Activated CD4-positive, alpha-beta T cell treated with anti-CD3 and anti-CD28 coated beads, Interleukin-2, amount 10 ng/mL, durations not matched to agents 7 days and 5 days (primary cell): ENCODE data around the gene FDPS. TPM values are rescaled to one million over a fixed set of nuclear protein-coding genes. Genes with fewer than 3 reads are reported as not detected.
A peak's percentile ranks its signal among the peaks of the same experiment; 100 is the strongest.

Experiments used
- CTCF ChIA-PET: fragments of 350-600 bp; sonication (Branson Sonifier 250); formaldehyde crosslinking; loops from one replicate; lab custom pipeline; 2021; ENCODE audit warnings: antibody characterized with exemption; lab: Charles Lee
- POLR2A ChIA-PET: fragments of 350-600 bp; sonication (Branson Sonifier 250); formaldehyde crosslinking; loops from one replicate; lab custom pipeline; 2021; ENCODE audit warnings: antibody characterized with exemption; lab: Charles Lee
- DNase-seq: peaks from one replicate; pipeline ENCODE4 v3.0.0-alpha.2; 2020
- H3K27ac Mint-ChIP-seq: one replicate; pipeline ENCODE4 v1.8.0; 2021; ENCODE audit warnings: mild to moderate bottlenecking, moderate library complexity, mixed read lengths
- H3K27me3 Mint-ChIP-seq: one replicate; pipeline ENCODE4 v1.8.0; 2021; ENCODE audit warnings: mixed read lengths
- H3K36me3 Mint-ChIP-seq: one replicate; pipeline ENCODE4 v1.8.0; 2021; ENCODE audit warnings: low read depth, mixed read lengths
- H3K4me1 Mint-ChIP-seq: one replicate; pipeline ENCODE4 v1.8.0; 2021; ENCODE audit warnings: mixed read lengths
- H3K4me3 Mint-ChIP-seq: one replicate; pipeline ENCODE4 v1.8.0; 2021; ENCODE audit warnings: mild to moderate bottlenecking, moderate library complexity, mixed read lengths
- H3K9me3 Mint-ChIP-seq: one replicate; pipeline ENCODE4 v1.8.0; 2021; ENCODE audit warnings: mixed read lengths
- total RNA-seq, 2 experiments: library from RNA; stranded (reverse); gene quantifications; one replicate each; pipeline ENCODE4 v1.2.3, GENCODE V29; 2021

The FDPS gene
- 100 to 1,000 TPM; 209 to 229 TPM for total RNA-seq

- ChIA-PET POLR2A (interaction anchor here (0.5 kb wide), 1 partner anchor 32 kb away, joined by 10 read pairs; no protein-coding TSS in a partner anchor), CTCF (interaction anchor here (0.6 to 3.9 kb wide), 9 partner anchors 13 to 234 kb away, joined by 3 to 39 read pairs (median 4); partner anchors contain the start of genes RUSC1 and SCAMP3)
- peaks cover 44% of the 10 kb centered on the region for H3K4me1 Mint-ChIP-seq
- H3K4me3 Mint-ChIP-seq: peak within 1 kb of the TSS; percentile 97
- H3K36me3 Mint-ChIP-seq: peaks cover 41% of the 10 kb centered on the region
- peak within 1 kb of the TSS; percentile 97 for H3K27ac Mint-ChIP-seq
- no peaks in the 10 kb centered on the region for H3K27me3 Mint-ChIP-seq
- peak; percentile 99 for DNase-seq
- H3K9me3 Mint-ChIP-seq: no peaks in the 10 kb centered on the region
Observed at GRCh38 chr1:155308493-155309422, at the start of gene FDPS. TSS of gene FDPS (plus strand) at chr1:155308866. CDS start at chr1:155309790, 924 bp downstream.

- Mint-ChIP-seq H3K9me3 (no peaks in the 10 kb centered on the region), H3K4me3 (peak overlapping the region; percentile 94), H3K27ac (peak overlapping the region; percentile 31), H3K4me1 (peaks cover 51% of the 10 kb centered on the region), H3K27me3 (no peaks in the 10 kb centered on the region), H3K36me3 (peaks cover 56% of the 10 kb centered on the region)
- DNase-seq: no peak
- POLR2A ChIA-PET: no interaction called here
- CTCF ChIA-PET: interaction anchor here (1.0 to 5.3 kb wide), 8 partner anchors 9 to 88 kb away, joined by 3 to 72 read pairs (median 6); partner anchors contain the start of genes CLK2, FDPS, HCN3 and KRTCAP2
Observed at GRCh38 chr1:155260276-155260675, 48.4 kb upstream of the FDPS start.

GRCh38 chr1:155261493-155261851, 47.2 kb upstream of the FDPS start:
- H3K36me3 Mint-ChIP-seq: peaks cover 66% of the 10 kb centered on the region
- no peaks in the 10 kb centered on the region for H3K9me3 Mint-ChIP-seq
- peaks cover 42% of the 10 kb centered on the region for H3K4me1 Mint-ChIP-seq
- POLR2A ChIA-PET: interaction anchor here (0.5 to 1.0 kb wide), 3 partner anchors 11 to 525 kb away, joined by 3 to 5 read pairs (median 3); no protein-coding TSS in a partner anchor
- CTCF ChIA-PET: interaction anchor here (0.9 to 5.3 kb wide), 8 partner anchors 9 to 62 kb away, joined by 3 to 72 read pairs (median 4); partner anchors contain the start of genes CLK2, FDPS and HCN3
- H3K4me3 Mint-ChIP-seq: peak overlapping the region; percentile 94
- no peaks in the 10 kb centered on the region for H3K27me3 Mint-ChIP-seq
- H3K27ac Mint-ChIP-seq: peak overlapping the region; percentile 94
- peak; percentile 35 for DNase-seq

GRCh38 chr1:155261852-155262673, 46.6 kb upstream of the FDPS start, which contains the start of gene SCAMP3:
TSS of gene SCAMP3 (minus strand) at chr1:155262360. CDS start at chr1:155262151, 209 bp downstream.
- H3K9me3 Mint-ChIP-seq: no peaks in the 10 kb centered on the region
- no peaks in the 10 kb centered on the region for H3K27me3 Mint-ChIP-seq
- peaks cover 66% of the 10 kb centered on the region for H3K36me3 Mint-ChIP-seq
- POLR2A ChIA-PET: interaction anchor here (0.5 to 1.0 kb wide), 4 partner anchors 10 to 524 kb away, joined by 3 to 5 read pairs (median 3); no protein-coding TSS in a partner anchor
- H3K27ac Mint-ChIP-seq: peak within 1 kb of the TSS; percentile 94
- peak within 1 kb of the TSS; percentile 94 for H3K4me3 Mint-ChIP-seq
- H3K4me1 Mint-ChIP-seq: peaks cover 37% of the 10 kb centered on the region
- peak; percentile 94 for DNase-seq
- CTCF ChIA-PET: interaction anchor here (0.8 to 5.3 kb wide), 9 partner anchors 8 to 66 kb away, joined by 3 to 72 read pairs (median 4); partner anchors contain the start of genes CLK2, FDPS and HCN3

- no peaks in the 10 kb centered on the region for H3K27me3 Mint-ChIP-seq
- ChIA-PET POLR2A (no interaction called here), CTCF (interaction anchor here (0.7 to 1.3 kb wide), 2 partner anchors 12 to 44 kb away, joined by 3 to 6 read pairs; no protein-coding TSS in a partner anchor)
- H3K4me3 Mint-ChIP-seq: peak overlapping the region; percentile 94
- H3K9me3 Mint-ChIP-seq: no peaks in the 10 kb centered on the region
- no peak overlapping the region for H3K27ac Mint-ChIP-seq
- H3K36me3 Mint-ChIP-seq: peaks cover 69% of the 10 kb centered on the region
- H3K4me1 Mint-ChIP-seq: peaks cover 34% of the 10 kb centered on the region
- DNase-seq: no peak
Observed at GRCh38 chr1:155263067-155263466, 45.6 kb upstream of the FDPS start.

GRCh38 chr1:155266553-155266952, 42.1 kb upstream of the FDPS start:
- Mint-ChIP-seq H3K27me3 (no peaks in the 10 kb centered on the region), H3K27ac (no peak overlapping the region), H3K4me3 (no peak overlapping the region), H3K36me3 (peaks cover 73% of the 10 kb centered on the region), H3K4me1 (peaks cover 28% of the 10 kb centered on the region), H3K9me3 (no peaks in the 10 kb centered on the region)
- no peak for DNase-seq
- POLR2A ChIA-PET: no interaction called here
- CTCF ChIA-PET: interaction anchor here (0.6 to 5.1 kb wide), 5 partner anchors 12 to 26 kb away, joined by 3 to 37 read pairs (median 6); no protein-coding TSS in a partner anchor

GRCh38 chr1:155267373-155267772, 41.3 kb upstream of the FDPS start:
- ChIA-PET CTCF (interaction anchor here (0.7 to 5.1 kb wide), 4 partner anchors 11 to 412 kb away, joined by 3 to 37 read pairs (median 4); no protein-coding TSS in a partner anchor), POLR2A (no interaction called here)
- Mint-ChIP-seq H3K27ac (no peak overlapping the region), H3K36me3 (peaks cover 72% of the 10 kb centered on the region), H3K4me1 (peaks cover 28% of the 10 kb centered on the region), H3K4me3 (no peak overlapping the region), H3K9me3 (no peaks in the 10 kb centered on the region), H3K27me3 (no peaks in the 10 kb centered on the region)
- no peak for DNase-seq

GRCh38 chr1:155268630-155269029, 40.0 kb upstream of the FDPS start:
- no peaks in the 10 kb centered on the region for H3K9me3 Mint-ChIP-seq
- peaks cover 27% of the 10 kb centered on the region for H3K4me1 Mint-ChIP-seq
- no peak for DNase-seq
- H3K27ac Mint-ChIP-seq: no peak overlapping the region
- ChIA-PET POLR2A (no interaction called here), CTCF (interaction anchor here (5.1 kb wide), 1 partner anchor 18 kb away, joined by 37 read pairs; no protein-coding TSS in a partner anchor)
- H3K36me3 Mint-ChIP-seq: peaks cover 70% of the 10 kb centered on the region
- no peak overlapping the region for H3K4me3 Mint-ChIP-seq
- H3K27me3 Mint-ChIP-seq: no peaks in the 10 kb centered on the region

GRCh38 chr1:155269381-155269780, 39.3 kb upstream of the FDPS start:
- no peak overlapping the region for H3K27ac Mint-ChIP-seq
- H3K4me3 Mint-ChIP-seq: no peak overlapping the region
- ChIA-PET CTCF (interaction anchor here (1.0 to 5.1 kb wide), 2 partner anchors 9 to 19 kb away, joined by 3 to 37 read pairs; no protein-coding TSS in a partner anchor), POLR2A (no interaction called here)
- no peak for DNase-seq
- H3K9me3 Mint-ChIP-seq: no peaks in the 10 kb centered on the region
- H3K27me3 Mint-ChIP-seq: no peaks in the 10 kb centered on the region
- H3K36me3 Mint-ChIP-seq: peaks cover 65% of the 10 kb centered on the region
- peaks cover 29% of the 10 kb centered on the region for H3K4me1 Mint-ChIP-seq

GRCh38 chr1:155272466-155273342, 36.0 kb upstream of the FDPS start:
- ChIA-PET POLR2A (interaction anchor here (0.5 to 0.7 kb wide), 2 partner anchors 11 to 291 kb away, joined by 3 to 4 read pairs; partner anchors contain the start of gene SCAMP3), CTCF (interaction anchor here (0.5 to 7.7 kb wide), 8 partner anchors 11 to 325 kb away, joined by 3 to 48 read pairs (median 4); partner anchors contain the start of genes KRTCAP2 and SCAMP3)
- H3K4me3 Mint-ChIP-seq: peak overlapping the region; percentile 80
- DNase-seq: peak; percentile 64
- no peaks in the 10 kb centered on the region for H3K9me3 Mint-ChIP-seq
- H3K27ac Mint-ChIP-seq: peak overlapping the region; percentile 86
- no peaks in the 10 kb centered on the region for H3K27me3 Mint-ChIP-seq
- peaks cover 45% of the 10 kb centered on the region for H3K4me1 Mint-ChIP-seq
- peaks cover 38% of the 10 kb centered on the region for H3K36me3 Mint-ChIP-seq
